Ovary (tissue), 3 donors: Measurements from ENCODE around the gene ANO6.

Experiments used
- CTCF ChIP-seq, 3 donors: fragments of 450-650 bp in 2 of 3; fragments of 200-600 bp in 1 of 3; IDR thresholded peaks; one replicate each; pipeline versions ENCODE4 v1.5.1 to v1.8.0; 2016 to 2022; ENCODE audit warnings: antibody characterized with exemption in 3 of 3, mild to moderate bottlenecking in 1 of 3
- EP300 ChIP-seq: sonication (generic); formaldehyde crosslinking; IDR thresholded peaks from one replicate; pipeline ENCODE4 v1.6.1; 2017; ENCODE audit warnings: antibody characterized with exemption
- POLR2A ChIP-seq: fragments of 450-650 bp; IDR thresholded peaks from one replicate; pipeline ENCODE4 v1.6.1; 2017; ENCODE audit warnings: antibody characterized with exemption, mild to moderate bottlenecking, moderate library complexity
- donor health status: DM: no; HTN: no; CAD: no.

GRCh38 chr12:45357539-45358417 is 141.9 kb downstream of the ANO6 start:
- TF ChIP-seq CTCF (IDR thresholded peaks at IDR 0.05) (peak in 1 of 3 donors; percentile 8), POLR2A (no peak), EP300 (no peak)
